Endothelial cell (in vitro differentiated cells): ENCODE measurements around the gene SYNGR2. TPM values are rescaled to one million over a fixed set of nuclear protein-coding genes. Genes with fewer than 3 reads are reported as not detected.
"Not testable (repeated sequence)": the region's sequence is repeated elsewhere in the genome, so short reads cannot be mapped to it uniquely, and the experiment has no call there.

Experiments used
- DNase-seq: peaks from one replicate; pipeline ENCODE4 v3.0.0; 2021; ENCODE audit warnings: low spot score
- H3K27ac Mint-ChIP-seq: one replicate; pipeline ENCODE4 v1.8.0; 2021; ENCODE audit warnings: mixed read lengths, inconsistent platforms; ENCODE audit not compliant: unreplicated experiment
- H3K27me3 Mint-ChIP-seq: one replicate; pipeline ENCODE4 v1.8.0; 2021; ENCODE audit warnings: mild to moderate bottlenecking, moderate library complexity, mixed read lengths, inconsistent platforms; ENCODE audit not compliant: unreplicated experiment
- H3K36me3 Mint-ChIP-seq: one replicate; pipeline ENCODE4 v1.8.0; 2021; ENCODE audit warnings: mild to moderate bottlenecking, low read depth, mixed read lengths, inconsistent platforms; ENCODE audit not compliant: unreplicated experiment
- H3K4me1 Mint-ChIP-seq: one replicate; pipeline ENCODE4 v1.8.0; 2021; ENCODE audit warnings: mild to moderate bottlenecking, mixed read lengths, inconsistent platforms; ENCODE audit not compliant: unreplicated experiment
- H3K4me3 Mint-ChIP-seq: one replicate; pipeline ENCODE4 v1.8.0; 2021; ENCODE audit warnings: mild to moderate bottlenecking, mixed read lengths, inconsistent platforms; ENCODE audit not compliant: unreplicated experiment
- H3K9me3 Mint-ChIP-seq: one replicate; pipeline ENCODE4 v1.8.0; 2021; ENCODE audit warnings: mixed read lengths, inconsistent platforms; ENCODE audit not compliant: unreplicated experiment
- total RNA-seq: library from RNA; stranded (reverse); fragmentation: NEBNext Ultra II Directional; extraction: Animal tissue kit (Norgen Biotek cat#: 25700); gene quantifications from one replicate; pipeline ENCODE4 v1.2.1, GENCODE V29; 2021; ENCODE audit not compliant: unreplicated experiment
- TF ChIP-seq, protein P1 (sequence below): fragments of 200-600 bp; sonication (generic); IDR thresholded peaks from one replicate; pipeline ENCODE4 v1.5.0; 2021; ENCODE audit warnings: antibody characterized with exemption; ENCODE audit not compliant: unreplicated experiment

Gene SYNGR2
- total RNA-seq, 1 donor from 2014 or later: 72.6 TPM

DNA sequence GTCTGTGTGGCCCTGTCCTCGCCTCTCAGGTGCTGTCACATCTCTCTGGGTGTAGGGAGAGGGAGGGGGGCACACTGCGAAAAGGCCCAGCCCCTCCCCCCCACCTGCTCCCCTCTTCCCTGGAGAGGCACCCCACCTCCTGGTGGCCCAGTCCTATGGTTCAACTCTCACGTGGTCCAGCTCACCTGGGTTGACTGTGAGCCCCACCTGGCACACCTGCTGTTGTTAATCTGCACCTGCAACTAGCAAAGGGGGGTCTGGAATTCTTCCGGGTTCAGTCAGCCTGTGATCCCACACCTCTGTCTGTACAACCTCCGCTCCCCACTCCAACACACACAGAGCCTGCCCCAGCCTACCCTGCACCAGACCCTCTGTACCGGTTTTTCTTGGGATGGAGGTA, 2.0 kb upstream of the SYNGR2 start:
- Mint-ChIP-seq H3K27ac (no peak overlapping the region), H3K27me3 (peaks cover 5% of the 10 kb centered on the region), H3K36me3 (no peaks in the 10 kb centered on the region), H3K4me1 (peaks cover 2% of the 10 kb centered on the region), H3K4me3 (no peak overlapping the region), H3K9me3 (no peaks in the 10 kb centered on the region)
- TF ChIP-seq, protein P1, sequence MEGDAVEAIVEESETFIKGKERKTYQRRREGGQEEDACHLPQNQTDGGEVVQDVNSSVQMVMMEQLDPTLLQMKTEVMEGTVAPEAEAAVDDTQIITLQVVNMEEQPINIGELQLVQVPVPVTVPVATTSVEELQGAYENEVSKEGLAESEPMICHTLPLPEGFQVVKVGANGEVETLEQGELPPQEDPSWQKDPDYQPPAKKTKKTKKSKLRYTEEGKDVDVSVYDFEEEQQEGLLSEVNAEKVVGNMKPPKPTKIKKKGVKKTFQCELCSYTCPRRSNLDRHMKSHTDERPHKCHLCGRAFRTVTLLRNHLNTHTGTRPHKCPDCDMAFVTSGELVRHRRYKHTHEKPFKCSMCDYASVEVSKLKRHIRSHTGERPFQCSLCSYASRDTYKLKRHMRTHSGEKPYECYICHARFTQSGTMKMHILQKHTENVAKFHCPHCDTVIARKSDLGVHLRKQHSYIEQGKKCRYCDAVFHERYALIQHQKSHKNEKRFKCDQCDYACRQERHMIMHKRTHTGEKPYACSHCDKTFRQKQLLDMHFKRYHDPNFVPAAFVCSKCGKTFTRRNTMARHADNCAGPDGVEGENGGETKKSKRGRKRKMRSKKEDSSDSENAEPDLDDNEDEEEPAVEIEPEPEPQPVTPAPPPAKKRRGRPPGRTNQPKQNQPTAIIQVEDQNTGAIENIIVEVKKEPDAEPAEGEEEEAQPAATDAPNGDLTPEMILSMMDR: no peak
- no peak for DNase-seq

GRCh38 chr17:78168903-78169793, 767 bp downstream of the SYNGR2 start:
- TF ChIP-seq, protein P1: no peak
- Mint-ChIP-seq H3K27ac (no peak overlapping the region), H3K9me3 (no peaks in the 10 kb centered on the region), H3K4me3 (peak overlapping the region; percentile 76), H3K36me3 (peaks cover 15% of the 10 kb centered on the region), H3K27me3 (peaks cover 6% of the 10 kb centered on the region), H3K4me1 (peaks cover 2% of the 10 kb centered on the region)
- peak; percentile 39 for DNase-seq

DNA sequence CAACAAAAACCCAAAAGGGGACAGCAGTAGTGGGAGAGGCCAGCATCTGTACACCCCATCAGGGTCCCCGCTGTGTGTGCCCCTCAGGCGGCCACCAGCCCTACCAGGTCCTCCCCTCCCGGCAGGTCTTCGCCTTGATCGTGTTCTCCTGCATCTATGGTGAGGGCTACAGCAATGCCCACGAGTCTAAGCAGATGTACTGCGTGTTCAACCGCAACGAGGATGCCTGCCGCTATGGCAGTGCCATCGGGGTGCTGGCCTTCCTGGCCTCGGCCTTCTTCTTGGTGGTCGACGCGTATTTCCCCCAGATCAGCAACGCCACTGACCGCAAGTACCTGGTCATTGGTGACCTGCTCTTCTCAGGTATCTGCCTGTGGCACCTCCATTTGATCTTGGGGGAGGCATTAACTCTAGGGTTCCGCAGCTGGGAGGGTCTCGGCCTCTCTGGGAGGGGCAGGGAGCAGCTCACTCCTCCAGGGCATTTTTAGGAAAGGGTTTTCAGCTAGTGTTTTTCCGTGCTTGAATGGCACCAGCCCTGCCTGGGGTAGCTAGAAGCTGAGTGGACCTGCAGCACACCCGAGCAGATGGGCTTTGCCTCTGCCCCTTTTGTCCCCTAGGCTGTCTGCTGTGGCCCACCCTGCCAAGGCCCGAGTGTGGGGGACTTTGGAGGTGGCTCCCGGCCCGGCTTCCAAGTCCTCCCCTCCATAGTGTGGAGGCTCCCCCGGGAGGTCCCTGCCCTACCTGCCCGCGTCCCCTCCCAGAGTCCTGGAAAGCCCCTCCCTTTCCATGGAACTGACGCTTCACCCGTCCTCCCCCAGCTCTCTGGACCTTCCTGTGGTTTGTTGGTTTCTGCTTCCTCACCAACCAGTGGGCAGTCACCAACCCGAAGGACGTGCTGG, 2.6 kb downstream of the SYNGR2 start:
- H3K4me1 Mint-ChIP-seq: peaks cover 5% of the 10 kb centered on the region
- no peak overlapping the region for H3K27ac Mint-ChIP-seq
- H3K4me3 Mint-ChIP-seq: peak overlapping the region; percentile 74
- H3K9me3 Mint-ChIP-seq: no peaks in the 10 kb centered on the region
- peaks cover 6% of the 10 kb centered on the region for H3K27me3 Mint-ChIP-seq
- H3K36me3 Mint-ChIP-seq: peaks cover 15% of the 10 kb centered on the region
- no peak for DNase-seq
- TF ChIP-seq, protein P1: no peak

GRCh38 chr17:78171591-78172248, 3.3 kb downstream of the SYNGR2 start:
- H3K9me3 Mint-ChIP-seq, H3K4me3 Mint-ChIP-seq, H3K4me1 Mint-ChIP-seq, H3K27me3 Mint-ChIP-seq, DNase-seq, H3K27ac Mint-ChIP-seq: not testable (repeated sequence)
- peaks cover 15% of the 10 kb centered on the region for H3K36me3 Mint-ChIP-seq
